GM23338 (cell line): ENCODE measurements around the gene FEM1B.

Experiments used
- CREB1 ChIP-seq: fragments of 250-450 bp; sonication (Bioruptor Pico); IDR thresholded peaks from 2 replicates; pipeline ENCODE4 v1.5.0; 2020; ENCODE audit warnings: low read depth, mild to moderate bottlenecking, moderate library complexity
- CTCF ChIP-seq, 2 experiments: fragments of 200-600 bp in 1 of 2; sonication (generic) in 1 of 2; conservative IDR thresholded peaks; 2 replicates each; pipeline versions ENCODE4 v1.5.1 to v1.6.1; 2016 to 2017; ENCODE audit warnings: antibody characterized with exemption in 2 of 2, low read depth in 2 of 2, mild to moderate bottlenecking in 2 of 2, moderate library complexity in 1 of 2
- ETS1 ChIP-seq: IDR thresholded peaks from 2 replicates; pipeline ENCODE4 v1.6.1; 2016; ENCODE audit warnings: antibody characterized with exemption
- EZH2 ChIP-seq: fragments of 200-600 bp; sonication (generic); IDR thresholded peaks from one replicate; pipeline ENCODE4 v1.8.0; 2017; ENCODE audit warnings: antibody characterized with exemption, mild to moderate bottlenecking, low read depth; ENCODE audit not compliant: unreplicated experiment
- EZH2phosphoT487 ChIP-seq: fragments of 200-600 bp; sonication (generic); IDR thresholded peaks from one replicate; pipeline ENCODE4 v1.8.1; 2018; ENCODE audit warnings: antibody characterized with exemption; ENCODE audit not compliant: unreplicated experiment
- JUNB ChIP-seq: IDR thresholded peaks from one replicate; pipeline ENCODE4 v1.6.1; 2016; ENCODE audit warnings: antibody characterized with exemption; ENCODE audit not compliant: unreplicated experiment
- POLR2AphosphoS5 ChIP-seq: IDR thresholded peaks from 2 replicates; pipeline ENCODE4 v1.6.1; 2016; ENCODE audit warnings: antibody characterized with exemption, low read depth
- TF ChIP-seq, protein P1 (sequence below): IDR thresholded peaks from one replicate; pipeline ENCODE4 v1.6.1; 2018; ENCODE audit warnings: antibody characterized with exemption; ENCODE audit not compliant: unreplicated experiment

GRCh38 chr15:68309024-68309423 is 31.5 kb downstream of the FEM1B start:
- no peak for TF ChIP-seq CTCF (conservative IDR thresholded peaks at IDR 0.05; ENCODE audit: low read depth in 2 of 2)
- TF ChIP-seq, protein P1, sequence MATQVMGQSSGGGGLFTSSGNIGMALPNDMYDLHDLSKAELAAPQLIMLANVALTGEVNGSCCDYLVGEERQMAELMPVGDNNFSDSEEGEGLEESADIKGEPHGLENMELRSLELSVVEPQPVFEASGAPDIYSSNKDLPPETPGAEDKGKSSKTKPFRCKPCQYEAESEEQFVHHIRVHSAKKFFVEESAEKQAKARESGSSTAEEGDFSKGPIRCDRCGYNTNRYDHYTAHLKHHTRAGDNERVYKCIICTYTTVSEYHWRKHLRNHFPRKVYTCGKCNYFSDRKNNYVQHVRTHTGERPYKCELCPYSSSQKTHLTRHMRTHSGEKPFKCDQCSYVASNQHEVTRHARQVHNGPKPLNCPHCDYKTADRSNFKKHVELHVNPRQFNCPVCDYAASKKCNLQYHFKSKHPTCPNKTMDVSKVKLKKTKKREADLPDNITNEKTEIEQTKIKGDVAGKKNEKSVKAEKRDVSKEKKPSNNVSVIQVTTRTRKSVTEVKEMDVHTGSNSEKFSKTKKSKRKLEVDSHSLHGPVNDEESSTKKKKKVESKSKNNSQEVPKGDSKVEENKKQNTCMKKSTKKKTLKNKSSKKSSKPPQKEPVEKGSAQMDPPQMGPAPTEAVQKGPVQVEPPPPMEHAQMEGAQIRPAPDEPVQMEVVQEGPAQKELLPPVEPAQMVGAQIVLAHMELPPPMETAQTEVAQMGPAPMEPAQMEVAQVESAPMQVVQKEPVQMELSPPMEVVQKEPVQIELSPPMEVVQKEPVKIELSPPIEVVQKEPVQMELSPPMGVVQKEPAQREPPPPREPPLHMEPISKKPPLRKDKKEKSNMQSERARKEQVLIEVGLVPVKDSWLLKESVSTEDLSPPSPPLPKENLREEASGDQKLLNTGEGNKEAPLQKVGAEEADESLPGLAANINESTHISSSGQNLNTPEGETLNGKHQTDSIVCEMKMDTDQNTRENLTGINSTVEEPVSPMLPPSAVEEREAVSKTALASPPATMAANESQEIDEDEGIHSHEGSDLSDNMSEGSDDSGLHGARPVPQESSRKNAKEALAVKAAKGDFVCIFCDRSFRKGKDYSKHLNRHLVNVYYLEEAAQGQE: no peak
- no peak for TF ChIP-seq POLR2AphosphoS5
- no peak for TF ChIP-seq EZH2phosphoT487
- TF ChIP-seq CREB1 (CRISPR knock-in tag): no peak
- TF ChIP-seq ETS1: no peak
- no peak for TF ChIP-seq EZH2
- no peak for TF ChIP-seq JUNB
